ENCODE results near the gene HOXB1. TPM values are rescaled to one million over a fixed set of nuclear protein-coding genes. Genes with fewer than 3 reads are reported as not detected.
"Not testable (repeated sequence)": the region's sequence is repeated elsewhere in the genome, so short reads cannot be mapped to it uniquely, and the experiment has no call there.

HOXB1 gene
- total RNA-seq, 3 donors from 2014 or later, result not detected

DNA sequence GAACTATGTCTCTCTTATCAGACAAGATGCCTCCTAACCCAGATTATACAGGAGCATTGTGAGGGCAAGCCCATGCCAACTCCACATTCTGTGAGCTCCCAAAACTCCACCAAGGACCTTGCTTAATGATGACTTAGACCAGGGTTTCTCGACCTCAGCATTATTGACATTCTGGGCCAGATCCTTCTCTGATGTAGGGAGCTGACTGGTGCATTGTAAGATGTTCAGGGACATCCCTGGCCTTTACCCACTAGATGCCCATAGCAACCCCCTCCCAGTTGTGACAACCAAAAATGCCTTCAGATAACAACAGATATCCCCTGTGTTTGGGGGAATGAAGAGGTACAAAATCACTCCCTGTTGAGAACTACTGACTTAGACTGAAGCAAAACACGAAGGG lies 43.6 kb downstream of the HOXB1 start:
- Histone ChIP-seq H3K4me1 (ENCODE audit: low read depth) (peaks cover 6% of the 10 kb centered on the region), H3K9me3 (no peaks in the 10 kb centered on the region), H3K4me3 (no peak overlapping the region), H3K36me3 (ENCODE audit: low read depth) (no peaks in the 10 kb centered on the region)
- TF ChIP-seq, protein P1, sequence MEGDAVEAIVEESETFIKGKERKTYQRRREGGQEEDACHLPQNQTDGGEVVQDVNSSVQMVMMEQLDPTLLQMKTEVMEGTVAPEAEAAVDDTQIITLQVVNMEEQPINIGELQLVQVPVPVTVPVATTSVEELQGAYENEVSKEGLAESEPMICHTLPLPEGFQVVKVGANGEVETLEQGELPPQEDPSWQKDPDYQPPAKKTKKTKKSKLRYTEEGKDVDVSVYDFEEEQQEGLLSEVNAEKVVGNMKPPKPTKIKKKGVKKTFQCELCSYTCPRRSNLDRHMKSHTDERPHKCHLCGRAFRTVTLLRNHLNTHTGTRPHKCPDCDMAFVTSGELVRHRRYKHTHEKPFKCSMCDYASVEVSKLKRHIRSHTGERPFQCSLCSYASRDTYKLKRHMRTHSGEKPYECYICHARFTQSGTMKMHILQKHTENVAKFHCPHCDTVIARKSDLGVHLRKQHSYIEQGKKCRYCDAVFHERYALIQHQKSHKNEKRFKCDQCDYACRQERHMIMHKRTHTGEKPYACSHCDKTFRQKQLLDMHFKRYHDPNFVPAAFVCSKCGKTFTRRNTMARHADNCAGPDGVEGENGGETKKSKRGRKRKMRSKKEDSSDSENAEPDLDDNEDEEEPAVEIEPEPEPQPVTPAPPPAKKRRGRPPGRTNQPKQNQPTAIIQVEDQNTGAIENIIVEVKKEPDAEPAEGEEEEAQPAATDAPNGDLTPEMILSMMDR (IDR thresholded peaks at IDR 0.05), result no peak
- ATAC-seq (no peak), DNase-seq (no peak)
- intact Hi-C loops (cut with DNase I, micrococcal nuclease), result no loop called here

DNA sequence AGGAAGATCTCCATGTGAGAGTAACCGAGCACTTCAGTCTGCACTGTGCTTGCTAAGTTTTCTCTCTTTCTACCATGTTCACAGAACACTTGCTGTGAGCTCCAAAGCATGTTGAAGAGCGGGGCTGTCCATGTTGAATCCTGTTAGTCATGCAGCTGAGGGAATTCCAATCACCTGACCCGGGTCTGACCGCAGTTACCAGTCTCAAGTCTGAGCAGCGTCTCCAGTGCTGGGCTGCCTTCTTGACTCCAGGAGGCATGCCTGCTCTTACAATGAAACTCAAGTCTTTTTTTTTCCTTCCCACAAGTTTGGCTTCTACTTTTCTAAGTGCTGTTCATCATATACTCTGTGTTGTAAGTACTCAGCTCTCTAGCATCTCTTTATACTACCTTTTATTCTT lies 44.3 kb downstream of the HOXB1 start:
- TF ChIP-seq, protein P1 (IDR thresholded peaks at IDR 0.05), result no peak
- Histone ChIP-seq H3K9me3 (no peaks in the 10 kb centered on the region), H3K4me1 (ENCODE audit: low read depth) (peaks cover 6% of the 10 kb centered on the region), H3K4me3 (no peak overlapping the region), H3K36me3 (ENCODE audit: low read depth) (no peaks in the 10 kb centered on the region)
- ATAC-seq, result no peak
- no peak for DNase-seq
- intact Hi-C loops (cut with DNase I, micrococcal nuclease), result no loop called here

DNA sequence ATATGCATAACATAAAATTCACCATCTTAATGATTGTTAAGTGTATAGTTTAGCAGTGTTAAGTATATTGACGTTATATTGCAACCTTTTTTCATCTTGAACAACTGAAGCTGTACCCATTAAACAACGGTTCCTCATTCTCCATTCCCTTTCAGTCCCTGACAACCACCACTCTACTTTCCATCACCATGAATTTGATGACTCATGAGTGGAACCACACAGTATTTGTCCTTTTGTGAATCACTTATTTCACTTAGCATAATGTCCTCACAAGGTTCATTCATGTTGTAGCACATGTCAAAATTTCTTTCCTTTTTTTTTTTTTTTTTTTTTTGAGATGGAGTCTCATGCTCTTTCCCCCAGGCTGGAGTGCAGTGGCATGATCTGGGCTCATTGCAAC lies 46.0 kb downstream of the HOXB1 start:
- H3K36me3 ChIP-seq (ENCODE audit: low read depth), result no peaks in the 10 kb centered on the region
- no peak for DNase-seq
- intact Hi-C loops (cut with DNase I, micrococcal nuclease), result no loop called here

DNA sequence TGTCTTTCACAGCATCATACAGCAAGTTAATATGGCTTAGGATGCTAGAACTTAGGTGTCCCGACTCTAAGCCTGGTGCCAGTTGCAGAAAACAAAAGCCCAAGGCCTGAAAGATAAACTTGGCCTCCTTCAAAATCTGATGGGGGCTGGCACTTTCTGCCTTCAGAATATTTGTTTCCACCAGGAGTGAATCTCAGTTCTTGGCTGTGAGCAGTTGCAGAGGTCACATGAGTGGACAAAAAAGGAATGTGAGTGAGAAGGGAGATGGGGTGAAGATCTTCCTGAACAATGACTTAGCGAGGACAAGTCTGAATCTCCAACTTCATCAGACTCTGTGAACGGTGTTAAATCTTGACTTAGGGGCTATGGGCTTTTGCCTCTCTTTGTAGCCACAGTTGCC lies 46.6 kb downstream of the HOXB1 start:
- no peaks in the 10 kb centered on the region for H3K9me3 ChIP-seq
- no peak for ATAC-seq
- H3K4me1 ChIP-seq (ENCODE audit: low read depth), result no peaks in the 10 kb centered on the region
- TF ChIP-seq, protein P1 (IDR thresholded peaks at IDR 0.05), result no peak
- H3K4me3 ChIP-seq, result no peak overlapping the region
- intact Hi-C loops (cut with DNase I, micrococcal nuclease), result no loop called here
- no peak for DNase-seq
- H3K36me3 ChIP-seq (ENCODE audit: low read depth), result no peaks in the 10 kb centered on the region

More for the DNA sequence above, 46.0 kb downstream of the HOXB1 start:
- no peak overlapping the region for H3K4me3 ChIP-seq
- no peaks in the 10 kb centered on the region for H3K9me3 ChIP-seq
- ATAC-seq, result no peak
- TF ChIP-seq, protein P1 (IDR thresholded peaks at IDR 0.05), result no peak
- no peaks in the 10 kb centered on the region for H3K4me1 ChIP-seq (ENCODE audit: low read depth)

DNA sequence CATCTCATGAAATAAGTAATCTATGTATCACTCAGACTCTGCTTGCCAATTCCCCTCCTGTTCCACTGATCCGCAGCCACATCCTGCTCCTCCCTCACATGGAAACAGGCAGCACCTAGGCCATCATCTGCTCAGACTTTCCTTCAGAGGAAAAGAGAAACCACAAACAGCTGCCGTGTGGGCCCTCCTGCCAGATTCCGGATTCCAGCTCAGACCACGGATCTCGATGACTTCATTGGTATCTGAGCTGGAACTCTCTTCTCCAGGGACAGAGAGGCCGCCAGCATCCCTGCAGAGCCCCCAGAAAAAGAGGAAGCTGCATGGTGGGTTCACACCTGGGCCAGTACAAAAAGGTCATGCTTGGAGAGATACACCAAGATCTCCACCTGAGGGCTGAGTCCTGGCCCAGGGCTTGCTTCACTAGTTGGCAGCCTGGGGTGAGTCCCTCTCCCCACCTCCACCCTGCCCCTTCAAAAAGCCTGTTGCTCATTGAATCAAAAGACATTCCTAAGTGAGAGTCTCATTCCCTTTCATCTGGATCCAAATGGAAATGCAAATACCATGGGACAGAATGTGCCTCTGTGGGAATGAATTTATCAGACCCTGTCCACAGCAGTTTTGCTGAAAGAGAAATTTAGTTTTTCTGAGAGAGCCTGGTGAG lies 47.2 kb downstream of the HOXB1 start:
- peak; percentile 49 for ATAC-seq
- intact Hi-C loops (cut with DNase I, micrococcal nuclease), result no loop called here
- TF ChIP-seq, protein P1 (IDR thresholded peaks at IDR 0.05), result no peak

DNA sequence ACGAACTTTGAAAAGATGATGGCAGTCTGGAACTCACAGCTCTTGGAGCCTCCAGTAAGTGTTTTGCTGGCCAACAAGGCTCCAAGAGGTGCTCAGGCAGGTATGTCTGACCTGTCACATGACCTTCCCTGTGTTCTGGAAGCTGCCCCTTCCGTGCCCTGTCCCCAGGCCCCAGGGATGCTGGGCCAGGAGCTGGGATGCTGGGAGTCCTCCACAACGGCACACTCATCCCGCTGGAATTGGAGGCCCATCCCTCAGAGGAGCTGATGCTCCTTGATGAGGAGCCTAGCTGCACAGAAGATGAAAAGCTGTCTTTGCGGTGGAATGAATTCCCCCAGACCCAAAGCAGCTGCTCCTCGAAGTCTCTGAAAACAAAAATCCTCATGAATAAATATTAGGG lies 47.8 kb downstream of the HOXB1 start:
- ATAC-seq, result no peak
- intact Hi-C loops (cut with DNase I, micrococcal nuclease), result no loop called here
- H3K4me1 ChIP-seq (ENCODE audit: low read depth), result no peaks in the 10 kb centered on the region

More for the DNA sequence above, 47.2 kb downstream of the HOXB1 start:
- Histone ChIP-seq H3K4me1 (ENCODE audit: low read depth) (no peaks in the 10 kb centered on the region), H3K4me3 (no peak overlapping the region), H3K9me3 (no peaks in the 10 kb centered on the region), H3K36me3 (ENCODE audit: low read depth) (no peaks in the 10 kb centered on the region)
- peak in 2 of 3 donors; percentile 19 to 36 for DNase-seq

DNA sequence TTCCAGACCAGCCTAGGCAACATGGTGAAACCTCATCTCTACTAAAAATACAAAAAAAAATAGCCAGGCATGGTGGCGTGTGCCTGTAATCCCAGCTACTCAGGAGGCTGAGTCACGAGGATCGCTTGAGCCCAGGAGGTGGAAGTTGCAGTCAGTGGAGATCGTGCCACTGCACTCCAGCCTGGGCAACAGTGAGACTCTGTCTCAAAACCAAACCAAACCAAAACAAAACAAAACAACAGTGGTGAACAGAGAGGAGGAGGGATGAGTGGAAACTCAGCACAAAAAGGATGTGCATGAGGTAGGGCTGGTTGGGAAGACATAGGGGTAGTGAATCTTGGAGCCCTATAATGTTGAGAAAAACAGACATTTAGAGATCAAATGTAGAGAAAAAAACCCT lies 48.5 kb downstream of the HOXB1 start:
- H3K36me3 ChIP-seq (ENCODE audit: low read depth), result not testable (repeated sequence)

More for the DNA sequence above, 47.8 kb downstream of the HOXB1 start:
- TF ChIP-seq, protein P1 (IDR thresholded peaks at IDR 0.05), result no peak
- DNase-seq, result no peak
- H3K36me3 ChIP-seq (ENCODE audit: low read depth), result no peaks in the 10 kb centered on the region
- H3K9me3 ChIP-seq, result no peaks in the 10 kb centered on the region
- H3K4me3 ChIP-seq, result no peak overlapping the region

More for the DNA sequence above, 48.5 kb downstream of the HOXB1 start:
- ATAC-seq; intact Hi-C loops (cut with DNase I, micrococcal nuclease); DNase-seq; H3K4me1 ChIP-seq (ENCODE audit: low read depth); H3K9me3 ChIP-seq; H3K4me3 ChIP-seq: not testable (repeated sequence)

Measured in mucosa of descending colon (tissue), 3 donors.